Esophagus muscularis mucosa (tissue), 4 donors: ENCODE measurements around the gene LPA. TPM values are rescaled to one million over a fixed set of nuclear protein-coding genes. Genes with fewer than 3 reads are reported as not detected.
A peak's percentile ranks its signal among the peaks of the same experiment; 100 is the strongest.

ENCODE experiments used
- DNase-seq: peaks from one replicate; pipeline ENCODE4 v3.0.0-alpha.2; 2017; ENCODE audit errors: extremely low spot score
- H3K27ac ChIP-seq, 4 donors: fragments of 200-600 bp; sonication (generic); replicated peaks in 1 of 4; 1 replicate in 3 of 4; 2 replicates in 1 of 4; pipeline ENCODE4 v1.5.1; 2016 to 2019; ENCODE audit warnings: mild to moderate bottlenecking in 1 of 4
- H3K27me3 ChIP-seq, 4 donors: fragments of 200-600 bp; sonication (generic); one replicate each; pipeline versions ENCODE4 v1.5.1 to v1.6.0; 2016 to 2019
- H3K36me3 ChIP-seq, 4 donors: fragments of 200-600 bp; sonication (generic); one replicate each; pipeline ENCODE4 v1.5.1; 2016 to 2019
- H3K4me1 ChIP-seq, 4 donors: fragments of 200-600 bp; sonication (generic); one replicate each; pipeline ENCODE4 v1.5.1; 2016 to 2019
- H3K4me3 ChIP-seq, 4 donors: fragments of 200-600 bp; sonication (generic); 1 replicate in 2 of 4; 2 replicates in 2 of 4; pipeline ENCODE4 v1.5.1; 2016 to 2019; ENCODE audit warnings: mild to moderate bottlenecking in 4 of 4, moderate library complexity in 1 of 4
- H3K9me3 ChIP-seq, 4 donors: fragments of 200-600 bp; sonication (generic); 1 replicate in 3 of 4; 2 replicates in 1 of 4; pipeline ENCODE4 v1.5.1; 2016 to 2019
- CTCF ChIP-seq, 3 experiments: fragments of 200-600 bp in 2 of 3; fragments of 450-650 bp in 1 of 3; sonication (generic) in 2 of 3; IDR thresholded peaks; one replicate each; pipeline ENCODE4 v1.5.1; 2017 to 2019; ENCODE audit warnings: antibody characterized with exemption in 3 of 3, mild to moderate bottlenecking in 2 of 3, moderate library complexity in 1 of 3
- EP300 ChIP-seq: sonication (generic); formaldehyde crosslinking; IDR thresholded peaks from one replicate; pipeline ENCODE4 v1.6.1; 2017; ENCODE audit warnings: antibody characterized with exemption
- POLR2A ChIP-seq: fragments of 450-650 bp; IDR thresholded peaks from one replicate; pipeline ENCODE4 v1.6.1; 2017; ENCODE audit warnings: antibody characterized with exemption, moderate library complexity, mild to moderate bottlenecking, low read depth
- POLR2AphosphoS5 ChIP-seq, 2 donors: sonication (generic); formaldehyde crosslinking; IDR thresholded peaks; one replicate each; pipeline ENCODE4 v1.6.1; 2017; ENCODE audit warnings: antibody characterized with exemption in 2 of 2
- WGBS: methylation state at CpG from one replicate; pipeline ENCODE4 v1.1.5; 2018; 5-methylcytosine and 5-hydroxymethylcytosine counted together
- intact Hi-C: fragments of 100-400 bp; cut with DNase I; formaldehyde crosslinking; loops from one replicate; pipeline ENCODE4 v1.15.1; 2023
- total RNA-seq, 4 donors: library from RNA; depleted of rRNA; stranded (reverse); fragments of >200 nt; gene quantifications; one replicate each; pipeline versions ENCODE4 v1.1.0 to v1.2.1, GENCODE V29; 2016

The LPA gene
- total RNA-seq, 4 donors from 2014 or later = not detected

- no peak for DNase-seq
- intact Hi-C loops = no loop called here
- H3K36me3 ChIP-seq = no peaks in the 10 kb centered on the region
- H3K9me3 ChIP-seq = peaks cover 0 to 12% (median 6%) of the 10 kb centered on the region in 4 donors
- WGBS = 94% methylated on average over 1 of the region's 1 CpG
- no peak overlapping the region for H3K27ac ChIP-seq
- H3K4me1 ChIP-seq = no peaks in the 10 kb centered on the region
- no peaks in the 10 kb centered on the region for H3K27me3 ChIP-seq
- H3K4me3 ChIP-seq = no peak overlapping the region
- no peak for TF ChIP-seq CTCF (IDR thresholded peaks at IDR 0.05)
- no peak for TF ChIP-seq POLR2AphosphoS5 (IDR thresholded peaks at IDR 0.05)
- no peak for TF ChIP-seq POLR2A
- no peak for TF ChIP-seq EP300
Observed at GRCh38 chr6:160505970-160506369, 158.1 kb downstream of the LPA start.

DNA sequence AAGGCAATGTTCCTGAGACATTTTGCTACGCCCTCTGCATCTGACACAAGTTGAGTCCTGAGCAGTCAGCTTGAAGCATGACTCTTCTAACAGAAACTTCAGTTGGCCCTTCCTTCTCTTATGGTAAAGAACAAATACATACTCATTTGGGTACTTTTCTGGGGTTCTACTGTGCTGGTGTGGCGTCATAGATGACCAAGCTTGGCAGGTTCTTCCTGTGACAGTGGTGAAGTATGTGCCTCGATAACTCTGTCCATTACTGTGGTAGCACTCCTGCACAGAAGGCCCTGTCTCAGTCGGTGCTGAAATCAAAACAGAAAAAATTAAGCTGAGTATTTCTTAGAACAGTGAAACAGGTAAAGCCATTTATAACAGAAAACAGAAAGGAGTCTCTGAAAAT, 163.4 kb downstream of the LPA start:
- no peak for TF ChIP-seq POLR2AphosphoS5 (IDR thresholded peaks at IDR 0.05)
- TF ChIP-seq CTCF (IDR thresholded peaks at IDR 0.05) = no peak
- no peak for TF ChIP-seq POLR2A
- no peak for TF ChIP-seq EP300
- H3K4me1 ChIP-seq = no peaks in the 10 kb centered on the region
- 89% methylated on average over 4 of the region's 4 CpGs for WGBS
- peaks cover 0 to 12% (median 6%) of the 10 kb centered on the region in 4 donors for H3K9me3 ChIP-seq
- H3K4me3 ChIP-seq = no peak overlapping the region
- H3K27ac ChIP-seq = no peak overlapping the region
- H3K36me3 ChIP-seq = no peaks in the 10 kb centered on the region
- no peaks in the 10 kb centered on the region for H3K27me3 ChIP-seq
- intact Hi-C loops = no loop called here
- DNase-seq = no peak

GRCh38 chr6:160494576-160494975, 169.5 kb downstream of the LPA start:
- DNase-seq = no peak
- TF ChIP-seq EP300 (no peak), CTCF (IDR thresholded peaks at IDR 0.05) (no peak), POLR2A (no peak), POLR2AphosphoS5 (IDR thresholded peaks at IDR 0.05) (no peak)
- WGBS = 87% methylated on average over 3 of the region's 3 CpGs
- Histone ChIP-seq H3K27ac (no peak overlapping the region), H3K27me3 (no peaks in the 10 kb centered on the region), H3K36me3 (no peaks in the 10 kb centered on the region), H3K4me3 (no peak overlapping the region), H3K9me3 (no peaks in the 10 kb centered on the region), H3K4me1 (no peaks in the 10 kb centered on the region)
- intact Hi-C loops = no loop called here

DNA sequence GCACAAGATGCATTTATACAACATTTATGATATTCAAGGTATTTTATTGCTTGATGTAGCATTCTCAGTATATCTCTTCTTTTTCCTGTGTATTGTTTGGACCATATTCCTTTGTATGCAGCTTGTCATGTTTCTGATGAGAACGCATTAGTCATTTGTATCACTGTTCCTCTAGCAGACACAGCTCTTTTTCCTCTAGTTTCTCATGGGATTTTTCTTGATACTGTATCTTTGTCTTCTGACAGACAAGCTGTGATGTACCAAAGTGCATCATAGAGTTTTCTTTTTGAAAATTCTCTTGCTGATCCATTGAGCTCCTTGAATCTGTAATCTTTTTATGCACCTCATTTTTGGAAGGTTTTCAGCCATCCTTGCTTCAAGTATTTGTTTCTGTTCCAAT, 175.0 kb downstream of the LPA start:
- Histone ChIP-seq H3K27me3 (no peaks in the 10 kb centered on the region), H3K4me1 (no peaks in the 10 kb centered on the region), H3K36me3 (no peaks in the 10 kb centered on the region), H3K4me3 (no peak overlapping the region), H3K27ac (no peak overlapping the region), H3K9me3 (no peaks in the 10 kb centered on the region)
- 94% methylated on average over 1 of the region's 1 CpG for WGBS
- DNase-seq = no peak
- intact Hi-C loops = no loop called here
- TF ChIP-seq EP300 = no peak
- TF ChIP-seq POLR2AphosphoS5 (IDR thresholded peaks at IDR 0.05) = no peak
- no peak for TF ChIP-seq CTCF (IDR thresholded peaks at IDR 0.05)
- no peak for TF ChIP-seq POLR2A

- intact Hi-C loops = no loop called here
- no peaks in the 10 kb centered on the region for H3K9me3 ChIP-seq
- peaks cover 0 to 3% (median 0%) of the 10 kb centered on the region in 4 donors for H3K36me3 ChIP-seq
- WGBS = 88% methylated on average over 11 of the region's 11 CpGs
- TF ChIP-seq CTCF (IDR thresholded peaks at IDR 0.05) (no peak), POLR2AphosphoS5 (IDR thresholded peaks at IDR 0.05) (no peak), POLR2A (no peak), EP300 (no peak)
- no peak overlapping the region for H3K4me3 ChIP-seq
- no peak overlapping the region for H3K27ac ChIP-seq
- DNase-seq = peak; percentile 88
- no peaks in the 10 kb centered on the region for H3K4me1 ChIP-seq
- no peaks in the 10 kb centered on the region for H3K27me3 ChIP-seq
Observed at GRCh38 chr6:160487116-160487515, 177.0 kb downstream of the LPA start.
